Hematopoietic multipotent progenitor cell treated with erythropoietin and hydrocortisone succinate and interleukin-3 and kit ligand, for 8 days (in vitro differentiated cells): Measurements from ENCODE around the gene GIMAP7.
"Not testable (repeated sequence)": the region's sequence is repeated elsewhere in the genome, so short reads cannot be mapped to it uniquely, and the experiment has no call there.

Experiments
- DNase-seq: peaks from one replicate; pipeline ENCODE4 v3.0.0-alpha.2; 2015

The GIMAP7 gene

DNA sequence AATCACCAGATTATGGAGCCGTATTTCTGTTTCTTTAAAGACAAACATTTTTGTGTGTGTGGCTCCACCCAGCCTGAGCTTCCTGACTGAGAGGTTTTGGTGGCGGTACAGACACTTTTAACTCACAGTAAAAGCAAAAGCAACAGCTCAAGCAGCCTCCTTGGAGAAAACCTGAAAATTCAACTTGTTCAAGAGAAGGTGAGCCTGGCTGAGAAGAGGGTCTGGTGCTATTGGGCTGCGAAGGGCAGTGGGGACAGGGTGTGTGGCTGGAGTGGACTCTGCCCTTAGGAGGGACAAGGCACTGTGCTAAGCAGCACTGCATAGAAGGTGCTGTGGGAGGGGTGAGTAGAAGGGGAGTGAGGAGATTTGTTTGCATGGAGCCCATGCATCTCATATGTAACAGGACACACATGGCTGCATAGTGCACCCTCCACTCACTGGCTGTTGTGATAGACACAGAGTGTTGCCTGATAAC lies at the start of gene GIMAP7:
Gene GIMAP7, plus strand, starts transcription at position 125 of the 475 bp plus-strand sequence. CDS start 5,103 bp downstream, outside the sequence.
- DNase-seq, result no peak

DNA sequence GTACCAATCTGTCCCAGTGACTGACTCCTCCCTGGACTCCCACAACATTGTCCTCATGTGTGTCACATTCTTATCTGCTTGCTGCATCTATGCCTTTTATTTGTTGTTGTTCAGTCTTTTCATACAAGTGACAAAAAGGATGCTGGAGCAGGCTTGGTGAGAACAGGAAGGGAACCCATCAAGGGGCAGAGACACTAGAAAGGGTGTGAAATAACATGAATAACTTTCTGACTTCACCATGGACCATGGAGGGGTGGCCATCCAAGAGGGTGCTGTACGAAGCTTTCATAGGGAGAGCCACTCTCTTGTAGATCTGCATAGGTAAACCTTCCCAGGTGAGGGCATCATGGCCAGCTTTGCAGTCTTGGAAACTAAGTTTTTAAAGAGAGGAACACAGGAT lies 49.7 kb upstream of the GIMAP7 start:
- no peak for DNase-seq

DNA sequence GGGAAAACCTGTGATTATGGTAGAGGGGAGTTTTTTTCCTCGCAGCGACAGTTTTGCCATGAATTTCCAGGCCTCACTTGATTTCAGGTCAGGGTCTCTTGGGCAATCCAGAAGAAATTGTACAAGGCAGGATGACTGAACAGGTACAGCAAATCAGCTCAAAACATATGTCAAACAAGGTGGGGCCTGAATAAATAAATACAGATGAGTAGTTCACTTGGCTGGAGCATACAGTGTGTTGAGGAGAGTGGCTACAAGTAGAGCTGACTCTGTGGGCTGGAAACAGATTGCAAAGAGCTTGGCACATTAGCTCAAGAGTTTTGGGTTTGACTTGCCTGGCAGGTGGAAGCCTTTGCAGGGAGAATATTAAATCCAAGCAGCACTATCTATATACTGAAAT lies 49.3 kb upstream of the GIMAP7 start:
- DNase-seq, result no peak

DNA sequence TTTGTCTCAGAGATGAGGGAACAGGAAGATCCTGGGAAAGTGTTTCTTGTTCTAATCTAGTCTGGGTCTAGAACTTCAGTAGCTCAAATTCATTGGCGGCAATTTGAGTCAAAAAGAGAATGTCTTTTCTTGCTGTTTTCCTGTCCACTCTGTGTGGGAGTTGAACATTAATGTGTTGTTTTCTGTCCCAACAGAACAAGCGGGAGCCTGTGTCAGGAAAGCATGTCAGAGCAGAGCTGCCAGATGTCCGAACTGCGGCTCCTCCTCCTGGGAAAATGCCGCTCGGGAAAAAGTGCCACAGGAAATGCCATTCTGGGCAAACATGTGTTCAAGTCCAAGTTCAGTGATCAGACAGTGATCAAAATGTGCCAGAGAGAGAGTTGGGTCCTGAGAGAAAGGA lies 48.2 kb upstream of the GIMAP7 start:
- no peak for DNase-seq

- DNase-seq, result no peak
Measured at GRCh38 chr7:150468241-150468640, 46.4 kb upstream of the GIMAP7 start.

GRCh38 chr7:150471886-150472285 lies 42.8 kb upstream of the GIMAP7 start:
- no peak for DNase-seq

GRCh38 chr7:150473902-150474301 lies 40.8 kb upstream of the GIMAP7 start:
- no peak for DNase-seq

DNA sequence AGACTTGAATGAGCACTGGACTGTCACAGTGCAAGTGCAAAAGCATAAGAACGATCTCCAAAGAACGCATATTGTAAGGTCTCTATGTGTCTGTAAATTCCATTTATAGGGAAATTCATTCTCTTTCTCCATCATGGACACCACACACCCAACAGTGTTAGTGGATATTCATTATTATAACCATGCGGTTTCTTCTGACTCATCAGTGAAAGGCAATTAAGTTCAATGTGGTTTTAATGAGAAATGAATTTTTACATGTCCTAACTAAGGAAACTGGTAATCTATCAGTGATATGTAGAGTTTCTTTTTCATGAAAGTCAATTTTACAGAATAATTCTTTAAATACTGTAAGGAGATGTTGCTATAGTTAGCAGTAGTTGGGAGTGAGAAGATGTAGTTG lies 38.4 kb upstream of the GIMAP7 start:
- DNase-seq, result no peak

DNA sequence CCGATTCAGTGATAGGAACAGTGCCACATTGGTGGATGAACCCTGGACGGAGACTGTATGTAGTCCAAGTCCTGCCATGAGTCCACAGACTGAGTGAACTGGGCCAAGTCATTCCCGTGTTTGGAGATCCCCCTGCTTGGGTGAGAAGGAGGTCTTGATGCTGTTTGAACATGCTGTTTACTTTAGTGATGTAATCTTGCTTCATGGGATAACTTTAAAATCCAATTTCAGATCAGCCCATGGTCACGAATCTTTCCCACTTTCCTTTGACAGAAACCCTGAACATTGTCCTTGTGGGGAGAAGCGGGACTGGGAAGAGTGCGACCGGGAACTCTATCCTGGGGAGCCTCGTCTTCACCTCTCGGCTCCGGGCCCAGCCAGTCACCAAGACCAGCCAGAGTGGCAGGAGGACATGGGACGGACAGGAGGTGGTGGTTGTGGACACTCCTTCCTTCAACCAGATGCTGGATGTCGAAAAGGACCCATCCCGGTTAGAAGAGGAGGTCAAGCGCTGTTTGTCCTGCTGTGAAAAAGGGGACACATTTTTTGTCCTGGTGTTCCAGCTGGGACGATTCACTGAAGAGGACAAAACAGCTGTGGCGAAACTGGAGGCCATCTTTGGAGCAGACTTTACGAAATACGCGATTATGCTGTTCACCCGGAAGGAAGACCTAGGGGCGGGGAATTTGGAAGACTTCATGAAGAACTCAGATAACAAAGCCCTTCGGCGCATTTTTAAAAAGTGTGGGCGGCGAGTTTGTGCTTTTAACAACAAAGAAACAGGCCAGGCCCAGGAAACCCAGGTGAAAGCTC lies 37.6 kb upstream of the GIMAP7 start:
- DNase-seq, result no peak

GRCh38 chr7:150479023-150479716 lies 35.5 kb upstream of the GIMAP7 start:
- DNase-seq, result no peak

DNA sequence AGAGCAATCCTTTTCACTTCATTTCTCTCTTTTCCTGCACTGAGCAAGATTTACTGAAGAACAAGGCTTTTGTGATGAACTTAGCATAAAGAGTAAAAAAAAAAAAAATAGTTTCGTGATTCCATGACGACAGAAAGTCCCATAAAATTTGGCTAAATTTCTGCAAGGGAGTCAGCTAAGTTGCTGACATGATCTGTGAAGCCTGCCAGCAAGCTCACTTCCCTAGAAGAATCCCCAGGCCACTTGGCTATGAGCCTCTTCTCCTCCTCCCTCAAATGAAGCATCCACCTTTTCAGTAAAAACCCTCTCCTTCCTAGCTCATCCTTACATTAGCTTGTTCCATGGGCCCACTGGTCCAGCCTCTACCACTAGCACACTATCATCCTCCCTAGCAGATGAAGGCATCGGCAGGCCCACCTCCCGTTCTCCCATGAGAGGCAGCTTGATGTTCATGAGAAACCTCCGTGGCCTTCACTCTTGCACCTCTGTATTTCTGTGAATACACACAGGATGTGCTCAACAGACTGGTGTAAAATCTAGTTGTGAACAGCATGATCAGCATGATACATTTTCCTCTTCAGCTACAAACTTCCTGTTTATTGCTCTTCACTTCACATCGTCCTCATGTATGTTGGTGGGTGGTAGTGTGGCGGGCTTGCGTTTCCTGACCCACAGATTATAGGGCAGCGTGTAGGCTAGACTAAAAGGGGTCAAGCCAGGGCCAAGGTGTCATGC lies 33.3 kb upstream of the GIMAP7 start:
- no peak for DNase-seq

- DNase-seq, result no peak
Measured at GRCh38 chr7:150481922-150482321, 32.8 kb upstream of the GIMAP7 start.

- DNase-seq, result not testable (repeated sequence)
Measured at GRCh38 chr7:150483514-150483913, 31.2 kb upstream of the GIMAP7 start.

- DNase-seq, result not testable (repeated sequence)
Measured at GRCh38 chr7:150484071-150484470, 30.6 kb upstream of the GIMAP7 start.

DNA sequence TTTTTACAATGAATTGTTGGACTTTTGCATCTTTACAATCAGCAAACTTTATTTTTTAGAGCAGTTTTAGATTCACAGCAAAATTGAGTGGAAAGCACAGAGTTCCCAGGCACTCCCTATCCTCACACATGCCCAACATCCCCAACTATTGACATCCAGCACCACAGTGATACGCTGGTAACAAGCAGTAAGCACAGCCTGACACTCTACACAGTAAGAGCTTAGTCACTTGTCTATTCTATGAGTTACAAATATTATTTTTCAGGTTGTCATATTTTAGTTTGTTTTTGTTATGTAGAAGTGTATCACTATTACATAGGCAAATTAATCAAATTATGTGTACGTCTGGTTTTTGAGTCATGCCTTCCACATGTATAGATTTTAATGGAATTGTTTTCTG lies 27.0 kb upstream of the GIMAP7 start:
- no peak for DNase-seq

- no peak for DNase-seq
Measured at GRCh38 chr7:150489782-150490181, 24.9 kb upstream of the GIMAP7 start.

GRCh38 chr7:150493442-150493841 lies 21.2 kb upstream of the GIMAP7 start:
- DNase-seq, result not testable (repeated sequence)

DNA sequence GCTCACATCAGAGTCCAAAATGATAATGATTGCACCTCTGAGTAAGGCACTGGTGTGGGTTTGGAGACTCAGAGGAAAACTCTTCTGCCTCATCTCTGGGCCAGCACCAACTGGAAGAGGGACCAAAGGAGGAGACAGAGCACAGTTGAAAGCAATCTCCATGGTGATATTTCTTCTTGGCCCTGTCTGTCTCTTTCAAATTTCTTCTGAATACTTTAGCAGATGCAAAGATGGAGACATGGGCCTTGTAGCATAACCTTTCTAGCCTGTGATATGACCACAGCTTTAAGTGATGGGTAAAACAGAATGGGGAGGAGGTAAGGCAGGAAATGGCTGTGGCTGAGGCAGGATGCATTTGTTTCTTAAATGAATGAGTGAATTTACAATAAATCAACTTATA lies 12.2 kb upstream of the GIMAP7 start:
- DNase-seq, result no peak

DNA sequence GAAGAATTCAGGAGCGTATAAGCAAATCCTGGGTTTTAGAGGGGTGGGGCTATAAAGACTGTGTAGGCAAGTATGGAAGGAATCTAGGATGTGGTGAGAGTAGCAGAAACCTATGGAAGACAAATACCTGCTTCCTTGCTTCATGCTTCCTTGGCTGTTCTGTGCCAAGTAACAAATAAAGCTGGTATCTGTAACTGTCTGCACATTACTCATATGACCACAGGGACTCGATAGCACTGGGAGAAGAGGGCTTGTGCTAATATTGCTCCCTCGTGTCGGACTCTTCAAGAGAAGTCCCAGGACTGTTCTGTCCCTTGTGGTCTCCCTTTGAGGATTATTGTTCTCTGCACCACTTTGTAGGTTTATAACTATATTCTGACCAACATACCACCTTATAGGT lies 11.5 kb upstream of the GIMAP7 start:
- DNase-seq, result no peak

- no peak for DNase-seq
Measured at GRCh38 chr7:150503581-150503980, 11.1 kb upstream of the GIMAP7 start.

- DNase-seq, result no peak
Measured at GRCh38 chr7:150507947-150508602, 6.6 kb upstream of the GIMAP7 start.

DNA sequence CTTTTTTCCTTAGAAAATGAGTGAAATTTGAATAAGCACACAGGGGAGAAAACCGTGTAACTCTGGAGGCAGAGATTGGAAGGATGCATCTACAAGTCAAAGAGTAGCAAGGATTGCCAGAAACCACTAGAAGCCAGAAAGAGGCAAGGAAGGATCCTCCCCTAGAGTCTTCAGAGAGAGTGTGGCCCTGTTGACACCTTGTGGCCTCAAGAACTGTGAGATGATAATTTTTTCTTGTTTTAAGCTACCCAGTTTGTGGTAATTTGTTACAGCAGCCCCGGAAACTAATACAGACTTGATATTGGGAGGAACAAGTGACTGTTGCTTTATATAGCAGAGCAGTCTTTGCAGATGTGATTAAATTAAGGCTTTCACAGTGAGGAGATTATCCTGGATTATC lies 3.6 kb upstream of the GIMAP7 start:
- no peak for DNase-seq

DNA sequence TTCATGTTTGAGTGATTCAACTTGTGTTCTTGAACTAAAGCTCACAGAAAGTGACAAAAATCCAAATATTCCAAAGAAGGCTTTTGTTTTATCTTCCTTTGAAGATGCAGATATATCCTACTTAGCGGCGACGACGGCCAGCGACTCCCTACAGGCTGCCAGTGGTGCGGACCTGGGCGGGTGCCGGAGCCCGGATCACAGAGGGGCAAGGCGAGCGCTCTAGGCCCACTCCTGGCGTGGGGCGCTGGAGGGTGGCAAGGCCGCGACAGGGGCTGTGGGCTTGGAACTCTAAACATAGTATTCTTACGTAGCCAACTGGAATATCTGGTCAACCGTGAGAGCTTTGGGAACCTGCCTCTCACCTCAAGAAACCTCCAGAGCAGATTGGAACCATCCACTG lies 914 bp upstream of the GIMAP7 start:
- DNase-seq, result no peak
